ENCODE results near the gene FBXO21.

DNA sequence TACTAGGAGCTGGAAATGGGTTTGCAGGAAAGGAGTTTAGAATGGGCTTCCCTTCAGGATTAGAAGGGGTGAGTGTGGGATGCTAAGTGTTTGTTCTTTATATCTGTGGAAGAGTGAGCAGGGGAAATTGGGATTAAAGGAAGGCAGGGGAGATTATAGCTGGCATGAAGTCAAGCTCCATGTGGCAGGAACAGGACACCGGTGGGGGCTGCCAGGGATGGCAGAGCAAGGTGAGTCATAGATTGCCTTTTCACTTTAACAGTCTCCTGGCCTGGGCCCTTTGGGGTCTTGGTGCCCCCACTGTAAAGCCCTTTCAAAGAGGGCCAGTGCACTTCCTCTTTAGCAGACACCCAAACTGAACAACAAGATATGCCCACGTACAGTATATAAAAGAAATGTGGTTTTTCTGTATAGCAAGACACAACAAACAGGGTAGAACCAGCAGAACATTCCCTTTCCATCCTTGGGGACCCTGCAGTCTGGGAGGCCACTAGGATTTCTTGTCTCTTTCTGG, 23.1 kb upstream of the FBXO21 start:
- TF ChIP-seq, protein P1, sequence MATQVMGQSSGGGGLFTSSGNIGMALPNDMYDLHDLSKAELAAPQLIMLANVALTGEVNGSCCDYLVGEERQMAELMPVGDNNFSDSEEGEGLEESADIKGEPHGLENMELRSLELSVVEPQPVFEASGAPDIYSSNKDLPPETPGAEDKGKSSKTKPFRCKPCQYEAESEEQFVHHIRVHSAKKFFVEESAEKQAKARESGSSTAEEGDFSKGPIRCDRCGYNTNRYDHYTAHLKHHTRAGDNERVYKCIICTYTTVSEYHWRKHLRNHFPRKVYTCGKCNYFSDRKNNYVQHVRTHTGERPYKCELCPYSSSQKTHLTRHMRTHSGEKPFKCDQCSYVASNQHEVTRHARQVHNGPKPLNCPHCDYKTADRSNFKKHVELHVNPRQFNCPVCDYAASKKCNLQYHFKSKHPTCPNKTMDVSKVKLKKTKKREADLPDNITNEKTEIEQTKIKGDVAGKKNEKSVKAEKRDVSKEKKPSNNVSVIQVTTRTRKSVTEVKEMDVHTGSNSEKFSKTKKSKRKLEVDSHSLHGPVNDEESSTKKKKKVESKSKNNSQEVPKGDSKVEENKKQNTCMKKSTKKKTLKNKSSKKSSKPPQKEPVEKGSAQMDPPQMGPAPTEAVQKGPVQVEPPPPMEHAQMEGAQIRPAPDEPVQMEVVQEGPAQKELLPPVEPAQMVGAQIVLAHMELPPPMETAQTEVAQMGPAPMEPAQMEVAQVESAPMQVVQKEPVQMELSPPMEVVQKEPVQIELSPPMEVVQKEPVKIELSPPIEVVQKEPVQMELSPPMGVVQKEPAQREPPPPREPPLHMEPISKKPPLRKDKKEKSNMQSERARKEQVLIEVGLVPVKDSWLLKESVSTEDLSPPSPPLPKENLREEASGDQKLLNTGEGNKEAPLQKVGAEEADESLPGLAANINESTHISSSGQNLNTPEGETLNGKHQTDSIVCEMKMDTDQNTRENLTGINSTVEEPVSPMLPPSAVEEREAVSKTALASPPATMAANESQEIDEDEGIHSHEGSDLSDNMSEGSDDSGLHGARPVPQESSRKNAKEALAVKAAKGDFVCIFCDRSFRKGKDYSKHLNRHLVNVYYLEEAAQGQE (IDR thresholded peaks at IDR 0.05; ENCODE audit: unreplicated experiment): no peak
- TF ChIP-seq EZH2phosphoT487 (IDR thresholded peaks at IDR 0.05; ENCODE audit: unreplicated experiment): no peak
- TF ChIP-seq, protein P2, sequence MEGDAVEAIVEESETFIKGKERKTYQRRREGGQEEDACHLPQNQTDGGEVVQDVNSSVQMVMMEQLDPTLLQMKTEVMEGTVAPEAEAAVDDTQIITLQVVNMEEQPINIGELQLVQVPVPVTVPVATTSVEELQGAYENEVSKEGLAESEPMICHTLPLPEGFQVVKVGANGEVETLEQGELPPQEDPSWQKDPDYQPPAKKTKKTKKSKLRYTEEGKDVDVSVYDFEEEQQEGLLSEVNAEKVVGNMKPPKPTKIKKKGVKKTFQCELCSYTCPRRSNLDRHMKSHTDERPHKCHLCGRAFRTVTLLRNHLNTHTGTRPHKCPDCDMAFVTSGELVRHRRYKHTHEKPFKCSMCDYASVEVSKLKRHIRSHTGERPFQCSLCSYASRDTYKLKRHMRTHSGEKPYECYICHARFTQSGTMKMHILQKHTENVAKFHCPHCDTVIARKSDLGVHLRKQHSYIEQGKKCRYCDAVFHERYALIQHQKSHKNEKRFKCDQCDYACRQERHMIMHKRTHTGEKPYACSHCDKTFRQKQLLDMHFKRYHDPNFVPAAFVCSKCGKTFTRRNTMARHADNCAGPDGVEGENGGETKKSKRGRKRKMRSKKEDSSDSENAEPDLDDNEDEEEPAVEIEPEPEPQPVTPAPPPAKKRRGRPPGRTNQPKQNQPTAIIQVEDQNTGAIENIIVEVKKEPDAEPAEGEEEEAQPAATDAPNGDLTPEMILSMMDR (conservative IDR thresholded peaks at IDR 0.05; ENCODE audit: low read depth in 2 of 2): no peak
- no peak for TF ChIP-seq CREB1 (CRISPR knock-in tag; IDR thresholded peaks at IDR 0.05; ENCODE audit: low read depth)
- no peak for TF ChIP-seq JUNB (IDR thresholded peaks at IDR 0.05; ENCODE audit: unreplicated experiment)
- TF ChIP-seq EZH2 (IDR thresholded peaks at IDR 0.05; ENCODE audit: low read depth, unreplicated experiment): no peak
- TF ChIP-seq POLR2AphosphoS5 (IDR thresholded peaks at IDR 0.05; ENCODE audit: low read depth): no peak
- no peak for TF ChIP-seq NANOG (IDR thresholded peaks at IDR 0.05; ENCODE audit: borderline replicate concordance)
- TF ChIP-seq, protein P3, sequence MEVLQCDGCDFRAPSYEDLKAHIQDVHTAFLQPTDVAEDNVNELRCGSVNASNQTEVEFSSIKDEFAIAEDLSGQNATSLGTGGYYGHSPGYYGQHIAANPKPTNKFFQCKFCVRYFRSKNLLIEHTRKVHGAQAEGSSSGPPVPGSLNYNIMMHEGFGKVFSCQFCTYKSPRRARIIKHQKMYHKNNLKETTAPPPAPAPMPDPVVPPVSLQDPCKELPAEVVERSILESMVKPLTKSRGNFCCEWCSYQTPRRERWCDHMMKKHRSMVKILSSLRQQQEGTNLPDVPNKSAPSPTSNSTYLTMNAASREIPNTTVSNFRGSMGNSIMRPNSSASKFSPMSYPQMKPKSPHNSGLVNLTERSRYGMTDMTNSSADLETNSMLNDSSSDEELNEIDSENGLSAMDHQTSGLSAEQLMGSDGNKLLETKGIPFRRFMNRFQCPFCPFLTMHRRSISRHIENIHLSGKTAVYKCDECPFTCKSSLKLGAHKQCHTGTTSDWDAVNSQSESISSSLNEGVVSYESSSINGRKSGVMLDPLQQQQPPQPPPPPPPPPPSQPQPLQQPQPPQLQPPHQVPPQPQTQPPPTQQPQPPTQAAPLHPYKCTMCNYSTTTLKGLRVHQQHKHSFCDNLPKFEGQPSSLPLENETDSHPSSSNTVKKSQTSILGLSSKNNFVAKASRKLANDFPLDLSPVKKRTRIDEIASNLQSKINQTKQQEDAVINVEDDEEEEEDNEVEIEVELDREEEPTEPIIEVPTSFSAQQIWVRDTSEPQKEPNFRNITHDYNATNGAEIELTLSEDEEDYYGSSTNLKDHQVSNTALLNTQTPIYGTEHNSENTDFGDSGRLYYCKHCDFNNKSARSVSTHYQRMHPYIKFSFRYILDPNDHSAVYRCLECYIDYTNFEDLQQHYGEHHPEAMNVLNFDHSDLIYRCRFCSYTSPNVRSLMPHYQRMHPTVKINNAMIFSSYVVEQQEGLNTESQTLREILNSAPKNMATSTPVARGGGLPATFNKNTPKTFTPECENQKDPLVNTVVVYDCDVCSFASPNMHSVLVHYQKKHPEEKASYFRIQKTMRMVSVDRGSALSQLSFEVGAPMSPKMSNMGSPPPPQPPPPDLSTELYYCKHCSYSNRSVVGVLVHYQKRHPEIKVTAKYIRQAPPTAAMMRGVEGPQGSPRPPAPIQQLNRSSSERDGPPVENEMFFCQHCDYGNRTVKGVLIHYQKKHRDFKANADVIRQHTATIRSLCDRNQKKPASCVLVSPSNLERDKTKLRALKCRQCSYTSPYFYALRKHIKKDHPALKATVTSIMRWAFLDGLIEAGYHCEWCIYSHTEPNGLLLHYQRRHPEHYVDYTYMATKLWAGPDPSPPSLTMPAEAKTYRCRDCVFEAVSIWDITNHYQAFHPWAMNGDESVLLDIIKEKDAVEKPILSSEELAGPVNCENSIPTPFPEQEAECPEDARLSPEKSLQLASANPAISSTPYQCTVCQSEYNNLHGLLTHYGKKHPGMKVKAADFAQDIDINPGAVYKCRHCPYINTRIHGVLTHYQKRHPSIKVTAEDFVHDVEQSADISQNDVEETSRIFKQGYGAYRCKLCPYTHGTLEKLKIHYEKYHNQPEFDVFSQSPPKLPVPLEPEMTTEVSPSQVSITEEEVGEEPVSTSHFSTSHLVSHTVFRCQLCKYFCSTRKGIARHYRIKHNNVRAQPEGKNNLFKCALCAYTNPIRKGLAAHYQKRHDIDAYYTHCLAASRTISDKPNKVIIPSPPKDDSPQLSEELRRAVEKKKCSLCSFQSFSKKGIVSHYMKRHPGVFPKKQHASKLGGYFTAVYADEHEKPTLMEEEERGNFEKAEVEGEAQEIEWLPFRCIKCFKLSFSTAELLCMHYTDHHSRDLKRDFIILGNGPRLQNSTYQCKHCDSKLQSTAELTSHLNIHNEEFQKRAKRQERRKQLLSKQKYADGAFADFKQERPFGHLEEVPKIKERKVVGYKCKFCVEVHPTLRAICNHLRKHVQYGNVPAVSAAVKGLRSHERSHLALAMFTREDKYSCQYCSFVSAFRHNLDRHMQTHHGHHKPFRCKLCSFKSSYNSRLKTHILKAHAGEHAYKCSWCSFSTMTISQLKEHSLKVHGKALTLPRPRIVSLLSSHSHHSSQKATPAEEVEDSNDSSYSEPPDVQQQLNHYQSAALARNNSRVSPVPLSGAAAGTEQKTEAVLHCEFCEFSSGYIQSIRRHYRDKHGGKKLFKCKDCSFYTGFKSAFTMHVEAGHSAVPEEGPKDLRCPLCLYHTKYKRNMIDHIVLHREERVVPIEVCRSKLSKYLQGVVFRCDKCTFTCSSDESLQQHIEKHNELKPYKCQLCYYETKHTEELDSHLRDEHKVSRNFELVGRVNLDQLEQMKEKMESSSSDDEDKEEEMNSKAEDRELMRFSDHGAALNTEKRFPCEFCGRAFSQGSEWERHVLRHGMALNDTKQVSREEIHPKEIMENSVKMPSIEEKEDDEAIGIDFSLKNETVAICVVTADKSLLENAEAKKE (CRISPR knock-in tag; IDR thresholded peaks at IDR 0.05): no peak
- TF ChIP-seq STAT1 (IDR thresholded peaks at IDR 0.05; ENCODE audit: unreplicated experiment): no peak
